Right renal pelvis (tissue), 4 donors: Measurements from ENCODE around the gene HNRNPM. TPM values are rescaled to one million over a fixed set of nuclear protein-coding genes. Genes with fewer than 3 reads are reported as not detected.

Experiments used
- DNase-seq, 4 donors: peaks; one replicate each; pipeline ENCODE4 v3.0.0-alpha.2; 2013; ENCODE audit warnings: low read depth in 4 of 4, low spot score in 3 of 4, missing footprints in 1 of 4
- polyA plus RNA-seq, 4 donors: library from polyadenylated mRNA; unstranded; fragments of 120-200 nt; gene quantifications; one replicate each; pipeline ENCODE4 v1.2.1, GENCODE V29; 2013; ENCODE audit not compliant: insufficient read length in 4 of 4

Gene HNRNPM
- polyA plus RNA-seq, 4 donors: 354 to 435 (median 411) TPM

DNA sequence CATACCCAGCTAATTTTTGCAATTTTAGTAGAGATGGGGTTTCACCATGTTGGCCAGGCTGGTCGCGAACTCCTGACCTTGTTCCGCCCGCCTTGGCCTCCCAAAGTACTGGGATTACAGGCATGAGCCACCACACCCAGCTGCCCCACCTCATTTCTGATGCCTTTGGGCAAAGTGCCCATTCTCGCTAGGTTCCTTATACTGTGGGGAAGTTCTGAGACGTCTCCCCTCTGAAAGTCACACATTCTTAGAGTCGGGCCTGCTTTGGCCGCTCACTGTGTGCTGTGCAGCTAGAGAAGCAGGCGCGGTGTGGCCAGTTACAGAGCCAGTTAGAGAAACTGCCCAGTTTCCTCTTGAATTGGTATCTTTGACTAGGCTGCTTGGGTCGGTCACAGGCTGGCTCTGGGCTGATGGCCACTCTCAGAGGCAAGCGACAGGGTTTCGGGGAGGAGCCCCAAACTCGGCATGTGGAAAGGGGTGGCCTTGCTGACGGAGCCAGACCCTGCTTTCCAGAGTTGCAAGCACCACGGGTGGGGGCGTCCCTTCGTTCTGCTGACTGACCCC lies 39.6 kb downstream of the HNRNPM start:
- no peak for DNase-seq

DNA sequence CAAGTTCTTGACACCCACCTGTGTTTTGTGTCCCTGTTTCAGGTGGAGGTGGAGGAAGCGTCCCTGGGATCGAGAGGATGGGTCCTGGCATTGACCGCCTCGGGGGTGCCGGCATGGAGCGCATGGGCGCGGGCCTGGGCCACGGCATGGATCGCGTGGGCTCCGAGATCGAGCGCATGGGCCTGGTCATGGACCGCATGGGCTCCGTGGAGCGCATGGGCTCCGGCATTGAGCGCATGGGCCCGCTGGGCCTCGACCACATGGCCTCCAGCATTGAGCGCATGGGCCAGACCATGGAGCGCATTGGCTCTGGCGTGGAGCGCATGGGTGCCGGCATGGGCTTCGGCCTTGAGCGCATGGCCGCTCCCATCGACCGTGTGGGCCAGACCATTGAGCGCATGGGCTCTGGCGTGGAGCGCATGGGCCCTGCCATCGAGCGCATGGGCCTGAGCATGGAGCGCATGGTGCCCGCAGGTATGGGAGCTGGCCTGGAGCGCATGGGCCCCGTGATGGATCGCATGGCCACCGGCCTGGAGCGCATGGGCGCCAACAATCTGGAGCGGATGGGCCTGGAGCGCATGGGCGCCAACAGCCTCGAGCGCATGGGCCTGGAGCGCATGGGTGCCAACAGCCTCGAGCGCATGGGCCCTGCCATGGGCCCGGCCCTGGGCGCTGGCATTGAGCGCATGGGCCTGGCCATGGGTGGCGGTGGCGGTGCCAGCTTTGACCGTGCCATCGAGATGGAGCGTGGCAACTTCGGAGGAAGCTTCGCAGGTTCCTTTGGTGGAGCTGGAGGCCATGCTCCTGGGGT lies 41.0 kb downstream of the HNRNPM start:
- no peak for DNase-seq

DNA sequence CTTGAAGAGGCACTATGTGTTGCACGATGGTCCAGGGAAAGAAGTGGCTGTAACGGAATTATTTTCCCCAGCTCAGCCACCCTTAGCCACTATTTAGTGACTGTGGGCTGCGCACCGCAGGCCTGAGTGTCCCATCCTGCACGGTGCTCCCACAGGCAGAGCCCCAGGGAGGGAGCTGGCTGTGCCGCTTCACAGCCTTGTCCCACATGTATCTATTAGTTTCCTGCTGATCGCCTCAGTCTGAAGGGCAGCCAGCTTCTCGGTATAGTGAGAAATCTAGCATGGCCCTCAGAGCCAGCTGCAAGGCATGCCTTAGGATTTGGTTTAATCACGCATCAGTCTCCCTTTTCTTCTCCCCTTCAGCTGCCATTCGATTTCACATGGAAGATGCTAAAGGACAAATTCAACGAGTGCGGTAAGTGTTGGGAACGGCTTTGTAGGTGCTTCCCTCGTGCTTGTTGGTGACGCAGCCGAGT lies 41.9 kb downstream of the HNRNPM start:
- no peak for DNase-seq

DNA sequence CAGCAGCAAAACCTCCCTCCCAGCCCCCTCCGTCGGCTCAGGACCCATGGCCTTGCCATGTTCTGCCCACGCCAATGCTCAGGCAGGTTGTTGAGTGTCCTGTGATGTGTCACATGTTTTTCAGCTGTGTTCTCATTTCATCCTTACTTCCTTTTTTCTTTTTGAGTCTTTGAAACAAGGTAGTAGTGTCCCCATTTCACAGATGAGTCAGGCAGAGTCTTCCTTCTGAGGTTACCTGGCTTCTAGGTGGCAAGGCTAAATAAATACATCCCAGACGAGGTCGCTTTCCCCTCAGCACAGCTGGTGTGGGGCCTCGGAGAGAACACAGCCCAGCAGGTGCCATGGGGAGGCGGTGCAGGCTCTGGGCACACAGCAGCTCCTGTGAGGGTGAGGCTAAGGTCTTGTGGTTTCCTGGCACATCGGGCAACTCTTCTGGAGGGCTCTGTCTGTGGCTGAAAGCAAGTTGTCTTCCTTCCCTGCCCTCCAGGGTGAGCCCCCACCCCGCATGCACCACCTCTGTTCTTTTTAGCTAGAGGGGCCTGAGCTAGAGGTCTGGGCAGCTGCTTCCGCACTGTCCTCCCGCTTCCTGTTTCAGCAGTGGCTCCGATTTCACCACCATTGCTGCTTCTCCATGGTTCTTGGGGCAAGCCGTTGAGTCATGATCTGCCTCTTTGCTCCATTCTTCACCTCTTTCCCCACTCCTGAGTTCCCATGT lies 42.5 kb downstream of the HNRNPM start:
- no peak for DNase-seq

DNA sequence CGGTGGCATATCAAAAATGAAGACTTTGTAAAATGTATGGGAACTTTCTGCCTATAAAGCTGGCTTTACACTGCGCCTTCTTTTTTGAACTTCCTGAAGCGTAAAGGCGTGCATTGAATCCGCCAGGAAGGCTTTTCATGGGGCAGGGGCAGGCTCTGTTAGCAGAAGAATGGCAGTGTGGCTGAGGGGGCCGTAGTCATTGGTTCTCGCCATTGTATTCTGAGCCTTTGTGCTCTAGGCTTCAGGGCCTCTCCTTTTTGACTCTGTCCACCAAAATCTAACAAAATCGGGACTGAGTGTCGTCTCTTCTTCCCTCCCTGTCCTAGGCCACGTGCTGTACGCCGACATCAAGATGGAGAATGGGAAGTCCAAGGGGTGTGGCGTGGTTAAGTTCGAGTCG lies 43.6 kb downstream of the HNRNPM start:
- no peak for DNase-seq

DNA sequence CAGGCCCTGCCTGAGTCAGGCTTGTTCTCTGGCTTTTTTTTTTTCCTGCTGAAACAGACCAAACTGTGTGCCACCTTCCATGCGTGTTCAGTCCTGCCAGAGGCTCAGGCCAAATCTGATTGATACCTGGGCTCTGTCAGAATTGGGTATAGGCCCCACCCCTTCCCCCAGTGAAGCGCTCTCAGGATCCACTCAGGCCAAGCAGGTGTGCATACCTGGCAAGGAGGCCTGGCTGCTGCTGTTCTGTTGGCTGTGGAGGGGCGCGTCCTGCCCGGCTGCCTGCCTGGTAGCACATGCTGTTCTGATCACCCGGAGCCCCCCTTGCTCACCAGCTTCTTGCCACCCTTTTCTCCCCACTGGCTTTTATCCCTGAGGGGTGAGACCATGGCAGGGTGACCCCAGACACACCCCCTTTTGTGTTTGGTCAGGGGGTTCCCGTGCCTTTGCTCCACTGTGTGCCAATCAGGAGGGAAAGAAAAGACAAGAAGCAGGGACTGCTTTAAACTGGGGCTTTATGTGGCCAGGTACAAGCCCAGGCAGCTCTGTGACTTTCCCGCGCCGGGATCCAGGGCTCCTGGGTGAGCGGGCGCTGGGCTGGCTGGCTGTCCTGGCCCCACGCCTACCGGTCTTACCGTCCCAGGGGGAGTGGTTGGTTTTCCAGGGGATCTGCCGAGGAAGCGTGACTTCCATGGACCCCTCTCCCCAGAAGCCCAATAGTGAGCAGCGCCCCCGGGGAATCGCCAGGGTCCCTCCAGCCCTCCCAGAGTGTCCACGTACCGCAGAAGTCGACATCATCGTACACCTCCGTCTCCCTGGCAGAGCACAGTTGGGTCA lies 45.0 kb downstream of the HNRNPM start:
- DNase-seq: no peak

DNA sequence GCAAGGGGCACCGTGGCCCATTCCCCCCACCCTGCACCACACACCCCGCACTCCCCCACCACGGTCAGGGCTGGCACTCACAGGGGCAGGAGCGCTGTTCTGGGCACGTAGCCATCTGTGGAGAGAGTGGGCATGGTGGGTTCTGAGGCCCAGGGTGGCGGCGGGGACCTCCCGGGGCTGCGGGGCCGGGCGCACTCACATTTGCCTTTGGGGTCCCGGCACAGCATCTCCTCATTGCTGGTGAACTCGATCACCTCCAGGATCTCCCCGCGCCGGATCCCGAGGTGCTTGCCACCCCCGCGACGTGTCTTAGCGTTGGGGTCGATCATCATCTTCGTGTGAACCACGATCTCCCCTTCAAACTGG lies 45.6 kb downstream of the HNRNPM start:
- DNase-seq: no peak

DNA sequence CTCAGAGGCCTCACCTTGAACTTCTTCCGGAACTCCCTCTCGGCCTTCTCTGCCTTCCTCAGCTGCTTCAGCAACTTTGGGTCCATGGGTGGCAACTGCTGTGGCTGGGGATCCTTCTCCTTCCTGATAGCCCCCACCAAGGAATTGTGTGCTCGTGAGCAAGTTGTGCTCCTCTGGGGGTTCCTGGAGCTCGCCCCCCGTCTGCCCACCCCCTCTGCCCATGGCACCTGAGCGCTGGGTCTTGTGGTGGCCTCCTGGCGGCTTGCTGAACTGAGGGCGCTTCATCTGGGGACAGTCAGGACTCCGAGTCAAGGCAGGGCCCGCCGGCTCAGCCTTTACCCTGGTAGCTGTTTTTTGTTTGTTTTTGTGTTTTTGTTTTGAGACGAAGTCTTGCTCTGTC lies 46.1 kb downstream of the HNRNPM start:
- DNase-seq: no peak

DNA sequence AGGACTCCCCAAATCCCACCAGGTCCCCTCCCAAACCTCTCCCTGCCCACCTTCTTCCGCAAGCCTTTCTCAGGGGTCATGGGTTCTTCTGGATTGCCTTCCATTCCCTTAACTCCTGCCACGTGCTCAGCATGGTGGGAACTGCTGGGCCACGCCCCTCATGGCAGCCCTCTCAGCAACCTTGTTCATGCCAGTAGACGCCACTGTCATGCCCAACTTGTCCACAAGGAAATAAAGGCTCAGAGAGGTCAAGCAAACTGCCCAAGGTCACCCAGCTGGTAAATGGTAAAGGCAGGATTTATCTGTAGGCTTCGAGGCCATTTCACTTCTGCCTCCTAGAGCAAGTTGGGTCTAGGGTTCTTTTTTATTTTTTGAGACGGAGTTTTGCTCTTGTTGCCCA lies 46.8 kb downstream of the HNRNPM start:
- DNase-seq: no peak

DNA sequence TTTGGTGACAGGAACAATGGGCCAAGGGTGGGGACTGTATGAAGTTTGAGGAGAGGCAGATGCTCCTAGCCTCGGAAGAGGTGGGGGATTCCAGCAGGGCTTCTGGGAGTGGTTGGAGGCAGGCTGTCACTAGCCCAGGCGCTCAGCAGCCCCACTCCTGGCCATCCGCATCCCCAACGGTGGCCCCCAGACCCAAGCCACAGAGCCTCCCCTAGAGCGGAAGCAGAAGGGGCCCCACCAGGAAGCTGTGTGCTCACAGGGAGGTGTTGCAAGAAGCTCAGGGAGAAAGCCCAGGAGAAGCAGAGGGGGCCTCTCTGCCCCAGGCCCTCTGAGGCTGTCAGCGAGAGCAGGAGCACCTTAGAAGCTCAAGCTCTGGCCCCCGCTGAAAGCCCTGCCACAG lies 49.4 kb downstream of the HNRNPM start:
- DNase-seq: no peak

DNA sequence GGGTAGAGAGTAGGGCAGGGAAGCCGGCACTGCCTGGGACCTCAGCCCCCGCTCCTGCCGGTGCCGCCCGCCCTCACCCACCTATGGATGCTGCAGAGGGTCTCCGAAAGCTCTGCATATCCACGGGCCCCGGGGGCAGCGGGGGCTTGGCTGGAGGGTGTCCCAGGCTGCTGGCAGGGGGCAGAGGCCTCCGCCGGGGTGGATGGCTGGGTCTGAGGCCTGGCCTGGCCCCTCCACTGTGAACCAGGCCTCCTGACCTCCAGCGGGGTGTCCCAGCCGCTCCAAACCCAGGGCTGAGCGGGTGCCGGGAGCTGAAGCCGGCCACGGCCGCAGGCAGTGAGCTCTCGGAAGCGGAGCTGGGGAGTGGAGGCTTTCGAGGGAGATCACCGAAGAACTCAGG lies 53.5 kb downstream of the HNRNPM start:
- DNase-seq: no peak

DNA sequence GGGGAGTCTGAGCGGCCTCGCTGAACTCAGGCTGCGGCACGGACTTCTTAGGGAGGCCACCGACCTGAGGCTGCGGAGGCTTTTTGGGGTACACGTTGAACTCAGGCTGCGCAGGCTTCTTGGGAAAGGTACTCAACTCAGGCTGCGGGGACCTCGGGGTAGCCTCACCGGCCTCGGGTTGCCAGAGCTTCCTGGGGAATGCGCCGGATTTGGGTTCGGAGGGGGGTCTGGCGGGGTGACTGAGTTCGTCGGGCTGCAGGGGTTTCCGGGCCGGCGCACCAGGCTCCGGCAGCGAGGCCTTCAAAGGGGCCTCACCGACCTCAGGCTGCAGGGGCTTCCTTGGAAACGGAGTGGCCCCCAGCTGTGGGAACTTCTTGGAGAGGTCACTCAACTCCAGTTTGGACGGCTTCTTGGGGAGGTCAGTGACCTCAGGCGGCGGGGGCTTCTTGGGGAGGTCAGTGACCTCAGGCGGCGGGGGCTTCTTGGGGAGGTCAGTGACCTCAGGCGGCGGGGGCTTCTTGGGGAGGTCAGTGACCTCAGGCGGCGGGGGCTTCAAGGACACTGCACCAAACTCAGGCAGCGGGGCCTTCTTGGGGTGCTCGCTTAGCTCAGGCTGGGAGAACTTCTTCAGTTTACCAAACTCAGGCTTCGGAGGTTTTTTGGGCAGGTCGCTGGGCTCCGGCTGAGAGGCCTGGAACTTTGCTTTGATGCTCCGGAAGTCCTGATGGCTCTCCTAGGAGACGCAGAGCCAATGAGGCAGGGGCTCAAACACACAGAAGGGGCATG lies 54.5 kb downstream of the HNRNPM start:
- no peak for DNase-seq

DNA sequence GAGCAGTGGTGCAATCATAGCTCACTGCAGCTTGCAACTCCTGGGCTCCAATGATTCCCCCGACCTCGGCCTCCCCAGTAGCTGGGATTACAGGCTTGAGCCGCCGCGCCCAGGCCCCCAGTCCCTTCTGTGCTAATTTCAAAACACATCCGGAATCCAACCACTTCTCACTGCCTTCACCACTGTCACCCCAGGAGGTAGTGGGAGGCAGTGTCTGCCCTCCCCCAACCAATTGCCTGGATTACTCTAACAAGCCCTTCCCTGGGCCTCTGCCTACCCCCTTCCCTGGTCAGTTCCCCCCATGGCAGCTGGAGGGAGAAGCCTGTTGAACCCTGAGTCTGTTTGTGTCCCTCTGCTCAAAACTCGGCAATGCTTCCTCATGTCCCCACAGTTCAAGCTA lies 55.4 kb downstream of the HNRNPM start:
- no peak for DNase-seq

DNA sequence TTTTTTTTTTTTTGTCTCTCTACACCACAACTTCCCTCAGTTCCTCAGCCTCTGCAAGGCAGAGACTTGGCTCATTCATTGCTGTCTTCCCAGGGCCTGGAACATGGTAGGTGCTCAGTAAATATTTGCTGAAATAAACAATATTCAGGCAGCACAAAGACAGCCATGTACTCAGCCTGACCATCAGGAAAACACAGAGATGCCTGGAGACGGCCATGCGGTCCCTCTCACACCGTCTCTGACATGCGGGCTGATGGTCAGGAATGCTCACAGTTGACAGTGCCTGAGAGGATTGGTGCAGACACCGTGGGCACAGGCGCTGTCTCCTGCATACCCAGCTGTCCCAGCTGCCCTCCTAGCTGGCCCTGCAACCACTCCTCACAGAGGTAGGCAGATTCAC lies 56.7 kb downstream of the HNRNPM start:
- no peak for DNase-seq

DNA sequence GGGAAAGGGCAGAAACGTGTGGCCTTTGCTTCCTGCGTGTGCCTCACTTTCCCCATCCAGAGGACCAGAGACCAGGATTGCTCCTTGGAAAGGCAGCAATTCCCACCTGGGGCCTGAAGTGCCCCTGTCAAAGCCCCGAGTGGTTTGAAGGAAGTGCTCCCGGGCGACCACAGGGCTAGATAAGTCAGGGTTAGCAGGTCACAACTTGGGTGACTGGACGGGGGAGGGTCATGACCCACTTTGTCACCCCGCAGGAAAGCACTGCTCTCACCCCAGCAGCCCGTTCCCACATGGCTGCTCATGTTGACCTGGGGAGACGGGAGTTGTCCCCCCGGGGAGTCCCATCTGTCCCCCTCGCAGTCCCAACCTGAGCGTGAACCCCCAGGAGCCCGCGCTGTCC lies 57.2 kb downstream of the HNRNPM start:
- DNase-seq: no peak

DNA sequence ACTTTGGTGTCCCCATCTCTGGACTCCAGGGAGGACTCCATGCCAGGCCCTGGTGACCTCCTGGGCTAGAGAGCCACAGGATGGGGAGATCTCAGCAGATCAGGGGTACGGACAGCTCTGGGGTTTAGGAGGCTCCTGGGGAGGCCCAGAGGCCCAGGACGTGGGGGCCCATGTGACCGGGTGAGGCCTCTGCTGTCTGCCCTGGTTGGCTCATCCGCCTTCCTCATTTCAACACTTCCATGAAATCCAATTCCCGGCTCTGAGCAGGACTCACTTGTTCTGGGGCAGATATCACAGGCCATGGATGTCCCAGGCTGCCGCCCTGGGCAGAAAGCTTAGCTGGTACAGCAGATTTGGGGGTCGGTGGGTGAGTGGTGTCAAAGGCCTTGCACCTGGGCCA lies 58.7 kb downstream of the HNRNPM start:
- DNase-seq: no peak

DNA sequence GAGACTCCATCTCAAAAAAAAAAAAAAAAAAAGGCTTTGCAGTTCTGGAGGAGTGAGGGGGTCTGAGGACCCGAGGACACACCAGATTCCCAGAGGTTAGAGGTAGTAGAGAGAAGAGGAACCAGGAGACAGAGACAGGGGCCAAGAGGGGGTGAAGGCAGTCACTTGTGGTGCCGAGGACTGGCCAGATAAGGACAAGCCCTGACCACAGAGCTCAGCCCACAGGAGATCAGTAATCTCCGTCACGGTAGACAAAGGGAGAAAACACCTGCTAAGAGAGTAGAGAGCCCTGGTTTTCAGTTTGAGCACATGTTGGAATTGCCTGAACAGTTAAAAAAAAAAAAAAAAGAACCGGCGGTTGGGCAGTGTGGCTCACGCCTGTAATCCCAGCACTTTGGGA lies 59.4 kb downstream of the HNRNPM start:
- DNase-seq: no peak

DNA sequence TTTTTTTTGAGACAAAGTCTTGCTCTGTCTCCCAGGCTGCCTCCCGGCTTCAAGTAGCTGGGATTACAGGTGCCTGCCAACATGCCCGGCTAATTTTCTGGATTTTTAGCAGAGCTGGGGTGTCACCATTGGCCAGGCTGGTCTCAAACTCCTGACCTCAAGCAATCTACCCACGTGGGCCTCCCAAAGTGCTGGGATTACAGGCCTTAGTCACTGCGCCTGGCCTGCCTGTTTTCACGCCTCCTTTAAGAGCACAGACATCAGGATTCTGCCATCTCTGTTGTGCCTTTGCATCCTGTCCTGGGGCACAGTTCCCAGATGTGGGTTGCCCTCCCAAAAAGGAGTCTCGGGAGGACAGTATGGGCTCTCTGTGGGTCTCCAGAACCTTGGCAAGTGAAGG lies 60.1 kb downstream of the HNRNPM start:
- no peak for DNase-seq

DNA sequence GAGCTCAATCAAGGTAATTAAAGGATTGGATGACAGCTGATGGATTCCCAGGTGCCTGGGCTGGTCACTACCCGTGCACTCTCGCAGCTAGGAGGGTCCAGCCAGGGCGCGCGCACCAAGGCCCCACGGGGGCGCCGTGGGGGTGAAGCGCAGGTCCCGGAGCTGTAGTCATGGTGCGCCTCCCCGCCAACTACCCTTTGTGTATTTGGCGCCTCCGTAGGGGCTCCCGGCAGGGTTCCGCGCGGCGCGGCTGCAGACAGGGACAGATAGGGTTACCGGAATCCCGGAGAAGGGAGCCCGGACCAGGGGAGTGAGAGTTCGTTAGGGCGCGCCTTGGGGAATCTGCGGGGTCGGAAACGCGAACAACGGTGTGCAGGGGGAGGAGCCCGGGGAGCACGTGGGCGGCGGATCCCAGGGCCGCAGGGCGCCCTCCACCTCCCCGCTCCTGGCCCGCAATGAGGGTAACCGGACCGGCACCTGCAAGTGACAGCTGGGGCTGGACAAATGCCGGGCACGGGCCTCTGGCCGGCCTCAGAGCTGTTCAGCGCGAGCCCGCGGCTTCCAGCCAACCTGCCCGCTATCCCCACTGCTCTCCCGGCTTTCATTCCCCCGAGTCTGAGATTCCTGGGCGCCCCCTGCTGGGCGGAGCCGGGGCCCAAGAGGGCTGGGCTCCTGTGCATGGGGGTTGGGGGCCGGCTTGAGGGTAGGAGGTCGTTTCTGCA lies 61.1 kb downstream of the HNRNPM start:
- DNase-seq: peak; percentile 67 to 77 (median 68)
